Activated naive CD4-positive, alpha-beta T cell treated with anti-CD3 and anti-CD28 coated beads, Interleukin-2, amount 50 U/mL, for 16 hours (primary cell): ENCODE measurements around the gene GNB1L.
"Not testable (repeated sequence)": the region's sequence is repeated elsewhere in the genome, so short reads cannot be mapped to it uniquely, and the experiment has no call there.

Experiments
- DNase-seq: peaks from one replicate; pipeline ENCODE4 v3.0.0-alpha.2; 2020

GNB1L gene

DNA sequence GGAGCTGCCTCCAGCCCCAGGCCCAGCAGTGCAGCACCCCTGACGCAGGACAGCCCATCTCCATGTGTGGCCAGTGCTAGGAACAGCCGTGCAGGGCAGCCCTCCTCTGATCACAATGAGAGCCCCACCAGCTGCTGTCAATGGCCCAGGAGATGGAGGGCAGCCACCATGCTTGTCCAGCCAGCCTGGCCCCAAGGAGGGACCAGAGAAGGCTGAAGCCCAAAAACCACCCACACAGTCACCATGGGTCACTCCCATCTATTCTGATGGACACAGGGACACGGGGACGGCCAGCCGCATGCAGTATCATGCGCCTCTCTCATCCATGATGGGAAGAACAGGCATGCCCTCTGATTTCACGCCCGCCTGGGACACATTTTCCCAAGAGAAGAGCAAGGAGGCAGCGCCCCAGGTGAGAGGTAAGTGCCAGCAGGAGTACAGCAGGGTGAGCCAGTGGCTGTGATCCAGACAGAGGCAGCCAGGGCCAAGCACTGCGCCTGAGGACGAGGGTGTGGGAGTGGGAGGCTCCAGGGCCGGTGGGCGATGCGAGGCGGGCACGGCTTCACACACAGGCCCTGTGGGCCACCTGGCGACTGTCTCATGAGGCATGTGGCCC is 33.6 kb upstream of the GNB1L start:
- DNase-seq = no peak

DNA sequence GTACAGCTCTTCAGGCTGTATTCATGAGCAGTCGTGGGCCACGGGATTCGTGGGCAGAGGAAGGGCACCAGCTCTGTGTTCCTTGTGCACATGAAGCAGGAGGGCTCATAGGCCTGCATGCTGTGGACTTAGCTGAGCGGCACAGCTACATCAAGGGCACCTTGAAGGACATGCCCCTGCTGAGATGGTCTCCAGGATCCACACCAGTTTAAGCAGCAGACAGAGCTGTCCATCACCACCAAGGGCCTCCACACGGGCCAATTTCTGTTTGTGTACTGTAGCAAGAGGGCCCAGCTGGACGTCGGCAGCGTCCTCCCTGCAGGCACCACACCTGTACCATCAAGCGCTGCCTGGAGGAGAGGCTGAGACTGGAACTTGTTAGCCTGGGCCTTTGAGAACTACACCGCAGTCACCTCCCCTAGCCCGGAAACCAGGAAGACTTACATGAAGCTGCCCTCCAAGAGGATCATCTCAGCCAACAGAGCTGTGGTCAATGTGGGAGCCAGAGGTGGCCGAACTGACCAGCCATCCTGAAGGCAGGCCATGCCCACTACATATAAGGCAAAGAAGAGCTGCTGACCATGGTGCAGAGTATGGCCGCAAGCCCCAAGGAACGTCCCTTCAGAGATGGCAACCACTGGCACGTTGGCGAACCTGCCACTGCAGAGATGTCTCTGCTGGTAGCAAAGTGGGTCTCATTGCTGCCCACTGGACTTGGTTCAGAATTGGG is 32.7 kb upstream of the GNB1L start:
- DNase-seq = no peak

- DNase-seq = peak; percentile 47
Observed at GRCh38 chr22:19886605-19887255, 32.1 kb upstream of the GNB1L start.

DNA sequence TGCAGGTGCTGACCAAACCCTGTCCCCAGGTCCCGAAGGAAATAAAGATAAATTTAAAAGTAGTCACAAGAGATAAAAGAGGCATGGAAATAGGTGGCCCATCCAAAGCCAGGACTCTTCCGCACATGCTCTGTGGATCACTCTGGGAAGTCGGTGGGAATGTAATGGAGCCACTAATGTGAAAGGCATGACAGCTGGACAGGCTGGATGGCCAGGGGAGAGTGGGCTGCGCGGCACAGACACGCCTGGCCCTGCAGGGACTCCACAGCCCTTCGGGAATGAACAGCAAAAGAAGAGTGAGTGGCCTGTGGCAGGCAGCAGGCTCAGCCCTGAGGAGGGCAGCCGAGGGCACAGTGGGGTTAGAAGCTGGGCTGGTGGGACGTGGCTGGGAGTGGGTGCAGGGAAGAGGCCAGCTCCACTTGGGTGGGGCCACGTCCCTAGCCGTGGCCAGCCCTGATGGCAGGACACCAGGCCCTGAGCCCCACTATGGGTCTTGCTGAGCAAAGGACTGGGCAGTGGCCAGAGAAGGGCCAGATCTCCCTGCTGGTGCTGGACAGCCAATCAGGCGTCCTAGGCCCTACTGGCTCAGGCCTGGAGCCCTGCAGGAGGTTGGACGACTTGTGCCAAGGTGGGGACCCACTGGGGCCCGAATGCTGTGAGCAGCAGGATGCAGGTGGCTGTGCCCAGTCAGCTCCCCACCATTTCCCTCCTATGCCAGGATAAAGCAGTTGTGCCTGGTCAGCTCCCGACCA is 31.3 kb upstream of the GNB1L start:
- DNase-seq = peak; percentile 10

DNA sequence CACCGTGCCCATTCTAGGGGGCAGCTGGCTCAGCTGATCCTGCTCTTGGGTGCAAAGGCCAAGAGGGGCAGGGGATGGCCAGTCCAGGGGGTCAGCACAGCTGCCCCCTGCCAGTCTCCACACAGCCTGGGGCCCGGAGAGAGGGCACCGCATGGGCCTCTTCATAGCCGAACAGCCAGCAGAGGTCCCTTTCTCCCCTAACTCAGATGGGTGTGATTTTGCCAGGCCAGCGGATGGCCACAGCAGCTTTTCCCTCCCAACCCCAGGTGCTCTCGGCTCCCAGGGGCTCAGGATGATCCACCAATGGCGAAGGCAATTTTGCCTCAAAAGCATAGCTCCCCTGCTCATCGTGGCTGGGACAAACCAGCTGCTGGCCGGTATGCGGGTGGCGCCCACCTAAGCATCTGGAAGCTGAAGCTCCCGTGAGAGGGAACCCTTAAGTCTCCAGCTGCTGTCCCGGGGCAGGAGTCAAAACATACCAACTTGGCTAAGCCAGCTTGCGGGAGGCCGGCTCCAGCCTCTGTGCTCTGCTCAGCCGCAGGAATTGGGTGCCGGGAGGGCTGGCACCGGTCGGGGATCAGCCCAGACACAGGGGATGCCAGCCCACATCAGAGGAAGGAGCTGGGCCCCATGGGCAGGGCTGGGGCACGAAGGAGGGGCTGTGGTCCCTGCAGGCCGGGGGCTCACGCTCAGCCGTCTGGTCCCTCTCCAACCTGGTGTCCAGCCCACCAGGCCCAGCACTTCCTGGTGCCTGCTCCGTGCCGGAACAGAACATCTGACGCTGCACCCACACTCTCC is 30.5 kb upstream of the GNB1L start:
- peak; percentile 11 for DNase-seq

DNA sequence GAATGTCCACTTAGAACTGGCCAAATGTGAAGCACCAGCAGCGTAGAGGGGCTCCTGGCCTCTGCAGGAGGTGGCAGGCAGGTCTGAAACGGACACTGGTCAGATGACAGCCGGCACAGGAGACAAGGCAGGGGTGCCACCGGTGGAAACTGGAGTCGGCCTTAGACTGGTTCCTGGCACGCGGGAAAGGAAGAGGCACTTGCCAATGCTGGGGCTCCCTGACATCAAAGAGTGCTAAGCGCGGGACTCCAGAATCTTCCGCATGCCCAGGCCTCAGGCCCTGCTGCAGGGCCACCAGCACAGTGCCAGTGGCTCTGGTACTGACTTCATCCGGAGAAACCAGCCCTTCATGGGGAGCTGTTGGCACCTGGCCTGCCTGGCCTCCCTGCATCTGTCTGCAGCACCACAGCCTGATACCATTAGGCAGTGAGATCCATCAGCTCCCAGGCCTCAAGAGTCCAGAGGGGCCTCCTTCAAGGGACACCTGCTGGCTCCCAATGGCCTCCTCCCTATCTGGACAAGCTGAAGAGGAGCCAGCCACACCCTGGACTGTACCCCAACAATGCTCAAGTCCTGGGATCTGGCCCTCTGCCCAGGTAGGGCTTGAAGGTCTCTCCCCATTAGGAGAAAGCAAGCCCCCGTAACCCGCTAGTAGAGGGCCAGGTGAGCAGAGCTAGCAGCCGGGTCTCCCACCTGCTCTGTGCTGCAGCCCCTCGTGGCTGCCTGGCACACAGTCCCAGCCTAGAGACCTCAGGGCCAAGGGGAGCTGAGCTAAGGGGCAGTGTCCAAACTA is 29.7 kb upstream of the GNB1L start:
- DNase-seq = no peak

GRCh38 chr22:19883446-19883845 is 28.8 kb upstream of the GNB1L start:
- DNase-seq = not testable (repeated sequence)

DNA sequence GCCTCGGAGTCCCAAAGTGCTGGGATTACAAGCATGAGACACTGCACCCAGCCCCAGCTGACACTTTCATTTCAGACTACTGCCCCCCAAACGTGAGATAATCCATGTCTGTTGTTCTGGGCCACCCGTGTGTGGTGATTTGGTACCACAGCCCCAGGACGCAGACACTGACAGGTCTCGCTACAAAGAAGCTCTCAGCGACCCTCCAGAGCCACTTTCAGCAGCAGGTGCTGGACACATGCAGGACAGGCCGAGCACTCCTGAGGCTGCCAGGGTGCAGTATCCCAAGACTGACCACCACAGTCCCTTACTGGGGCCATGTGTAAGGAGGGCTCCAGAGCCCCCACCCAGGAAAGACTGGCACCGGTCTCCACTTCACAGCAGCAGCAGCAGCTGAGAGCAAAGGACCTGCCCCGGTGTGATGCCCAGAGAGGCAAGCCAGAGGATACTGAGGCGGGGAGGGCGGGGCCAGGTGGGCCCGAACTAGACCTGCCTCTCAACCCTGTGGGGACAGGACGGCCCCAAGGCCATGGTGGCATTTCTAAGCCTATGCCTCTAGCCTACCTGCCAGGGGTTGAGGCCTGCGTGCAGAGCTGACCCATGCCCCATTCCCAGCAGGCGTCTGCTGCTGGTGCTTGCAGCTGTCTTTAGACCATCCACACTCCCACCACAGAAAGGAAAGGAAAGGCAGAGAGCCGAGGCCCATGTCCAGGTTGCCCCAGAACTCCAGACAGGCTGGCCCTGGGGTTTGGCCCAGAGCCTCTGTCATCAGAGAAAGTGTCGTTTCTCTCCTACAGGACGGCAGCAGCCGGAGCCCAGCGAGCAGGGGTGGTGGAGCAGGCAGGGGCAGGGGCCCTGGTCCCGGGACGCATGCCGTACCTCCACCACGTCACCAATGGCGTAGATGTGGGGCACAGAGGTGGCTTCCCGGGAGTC is 28.0 kb upstream of the GNB1L start:
- peak; percentile 7 for DNase-seq

- DNase-seq = peak; percentile 6
Observed at GRCh38 chr22:19880786-19881569, 26.3 kb upstream of the GNB1L start.

DNA sequence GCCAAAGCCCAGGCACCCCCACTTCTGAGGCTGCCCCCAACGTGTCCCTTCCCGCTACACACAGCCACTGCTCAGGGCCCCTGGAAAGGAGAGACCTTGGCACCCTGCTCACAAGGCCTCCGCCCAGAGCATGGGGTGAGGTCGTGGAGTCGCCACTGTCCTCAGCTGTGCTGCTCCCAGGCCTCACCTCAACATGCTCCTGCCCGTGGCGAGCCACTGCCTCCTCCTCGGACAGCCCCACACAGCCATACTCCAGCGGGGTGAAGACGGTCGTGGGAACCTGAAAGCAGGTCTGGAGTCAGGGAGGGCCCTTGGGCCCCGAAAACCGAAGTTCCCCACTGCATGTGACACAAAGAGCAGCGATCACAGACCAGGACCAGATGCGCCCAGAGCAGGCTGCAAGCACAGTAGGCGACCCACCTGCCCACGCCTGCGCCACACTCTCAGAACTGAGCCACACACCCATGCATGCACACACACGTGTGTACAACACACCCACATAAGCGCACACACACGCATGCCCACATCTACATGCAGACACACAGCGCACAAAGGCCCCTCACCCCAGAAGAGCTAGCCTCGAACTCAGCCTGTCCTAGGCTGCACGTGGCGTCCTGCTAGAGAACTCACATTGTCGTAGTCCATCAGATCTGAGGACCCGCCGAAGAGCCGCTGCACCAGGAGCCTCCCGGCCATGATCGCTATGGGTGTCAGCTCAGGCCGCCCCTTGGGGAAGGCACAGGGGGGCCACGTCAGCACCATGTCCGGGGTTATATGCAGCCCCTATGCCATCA is 25.5 kb upstream of the GNB1L start:
- DNase-seq = peak; percentile 4

DNA sequence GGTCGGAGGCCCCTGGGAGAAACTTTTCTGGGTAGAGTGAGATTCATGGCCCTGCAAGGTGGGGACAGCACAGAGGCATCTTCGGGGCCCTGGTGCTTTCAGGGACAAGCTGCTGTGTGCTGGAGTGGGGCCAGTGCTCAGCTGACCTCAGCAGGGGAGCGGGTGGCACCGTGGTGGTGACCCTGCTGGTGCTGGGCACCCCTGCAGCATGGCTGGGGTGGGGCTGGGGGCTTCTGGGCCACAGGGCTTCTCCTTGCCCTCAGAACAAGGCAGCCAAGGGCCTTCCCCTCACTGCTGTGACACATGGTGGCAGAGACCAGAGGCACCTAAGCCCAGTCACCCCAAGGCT is 24.9 kb upstream of the GNB1L start:
- DNase-seq = peak; percentile 4

DNA sequence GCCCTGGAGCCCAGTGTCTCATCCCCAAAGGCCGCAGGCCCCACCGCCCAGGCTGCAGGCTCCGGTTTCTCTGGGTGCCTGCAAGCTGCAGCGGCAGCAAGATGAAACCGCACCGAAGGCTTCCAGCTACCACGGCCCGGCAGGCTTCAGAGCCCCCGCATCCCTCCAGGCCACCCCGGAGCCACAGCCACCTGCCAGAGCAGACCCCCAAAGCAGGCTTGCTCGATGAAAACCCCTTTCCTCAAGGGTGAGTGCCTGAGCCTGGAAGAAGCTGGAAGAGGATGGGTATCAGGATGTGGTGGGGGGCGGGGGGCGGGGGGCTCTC is 24.5 kb upstream of the GNB1L start:
- DNase-seq = peak; percentile 5

GRCh38 chr22:19878461-19879245 is 24.0 kb upstream of the GNB1L start:
- DNase-seq = peak; percentile 7

GRCh38 chr22:19877626-19878339 is 23.1 kb upstream of the GNB1L start:
- peak; percentile 8 for DNase-seq

- peak; percentile 8 for DNase-seq
Observed at GRCh38 chr22:19876941-19877625, 22.4 kb upstream of the GNB1L start.

GRCh38 chr22:19876314-19876940 is 21.8 kb upstream of the GNB1L start:
- peak; percentile 7 for DNase-seq
